Mesothelial cell of epicardium (in vitro differentiated cells): ENCODE results near the gene LMX1A. TPM values are rescaled to one million over a fixed set of nuclear protein-coding genes. Genes with fewer than 3 reads are reported as not detected.

Experiments
- DNase-seq, 2 experiments: peaks; one replicate each; pipeline ENCODE4 v3.0.0; 2021; ENCODE audit warnings: low spot score in 2 of 2; ENCODE audit not compliant: unreplicated experiment in 2 of 2
- H3K27ac Mint-ChIP-seq: 2 replicates; pipeline ENCODE4 v1.8.0; 2021; ENCODE audit warnings: mixed read lengths
- H3K27me3 Mint-ChIP-seq: 2 replicates; pipeline ENCODE4 v1.8.0; 2021; ENCODE audit warnings: low read depth, mixed read lengths
- H3K36me3 Mint-ChIP-seq: 2 replicates; pipeline ENCODE4 v1.8.0; 2021; ENCODE audit warnings: mixed read lengths
- H3K4me1 Mint-ChIP-seq: 2 replicates; pipeline ENCODE4 v1.8.0; 2021; ENCODE audit warnings: mixed read lengths
- H3K4me3 Mint-ChIP-seq: 2 replicates; pipeline ENCODE4 v1.8.0; 2021; ENCODE audit warnings: mild to moderate bottlenecking, moderate library complexity, mixed read lengths
- H3K9me3 Mint-ChIP-seq: 2 replicates; pipeline ENCODE4 v1.8.0; 2021; ENCODE audit warnings: mixed read lengths
- total RNA-seq: library from RNA; stranded (reverse); gene quantifications from 3 replicates; pipeline ENCODE4 v1.2.1, GENCODE V29; 2021
- TF ChIP-seq, protein P1 (sequence below): fragments of 200-600 bp; sonication (generic); IDR thresholded peaks from one replicate; pipeline ENCODE4 v1.5.0; 2021; ENCODE audit warnings: antibody characterized with exemption; ENCODE audit not compliant: unreplicated experiment

The LMX1A gene
- total RNA-seq, 1 donor from 2014 or later, result 0.18 TPM

- H3K36me3 Mint-ChIP-seq, result no peaks in the 10 kb centered on the region
- peaks cover 5% of the 10 kb centered on the region for H3K4me1 Mint-ChIP-seq
- no peaks in the 10 kb centered on the region for H3K9me3 Mint-ChIP-seq
- no peak overlapping the region for H3K4me3 Mint-ChIP-seq
- H3K27ac Mint-ChIP-seq, result no peak overlapping the region
- TF ChIP-seq, protein P1, sequence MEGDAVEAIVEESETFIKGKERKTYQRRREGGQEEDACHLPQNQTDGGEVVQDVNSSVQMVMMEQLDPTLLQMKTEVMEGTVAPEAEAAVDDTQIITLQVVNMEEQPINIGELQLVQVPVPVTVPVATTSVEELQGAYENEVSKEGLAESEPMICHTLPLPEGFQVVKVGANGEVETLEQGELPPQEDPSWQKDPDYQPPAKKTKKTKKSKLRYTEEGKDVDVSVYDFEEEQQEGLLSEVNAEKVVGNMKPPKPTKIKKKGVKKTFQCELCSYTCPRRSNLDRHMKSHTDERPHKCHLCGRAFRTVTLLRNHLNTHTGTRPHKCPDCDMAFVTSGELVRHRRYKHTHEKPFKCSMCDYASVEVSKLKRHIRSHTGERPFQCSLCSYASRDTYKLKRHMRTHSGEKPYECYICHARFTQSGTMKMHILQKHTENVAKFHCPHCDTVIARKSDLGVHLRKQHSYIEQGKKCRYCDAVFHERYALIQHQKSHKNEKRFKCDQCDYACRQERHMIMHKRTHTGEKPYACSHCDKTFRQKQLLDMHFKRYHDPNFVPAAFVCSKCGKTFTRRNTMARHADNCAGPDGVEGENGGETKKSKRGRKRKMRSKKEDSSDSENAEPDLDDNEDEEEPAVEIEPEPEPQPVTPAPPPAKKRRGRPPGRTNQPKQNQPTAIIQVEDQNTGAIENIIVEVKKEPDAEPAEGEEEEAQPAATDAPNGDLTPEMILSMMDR, result no peak
- DNase-seq, result no peak
- peaks cover 16% of the 10 kb centered on the region for H3K27me3 Mint-ChIP-seq
These were observed 187.5 kb downstream of the LMX1A start for GRCh38 chr1:165169028-165169427.

DNA sequence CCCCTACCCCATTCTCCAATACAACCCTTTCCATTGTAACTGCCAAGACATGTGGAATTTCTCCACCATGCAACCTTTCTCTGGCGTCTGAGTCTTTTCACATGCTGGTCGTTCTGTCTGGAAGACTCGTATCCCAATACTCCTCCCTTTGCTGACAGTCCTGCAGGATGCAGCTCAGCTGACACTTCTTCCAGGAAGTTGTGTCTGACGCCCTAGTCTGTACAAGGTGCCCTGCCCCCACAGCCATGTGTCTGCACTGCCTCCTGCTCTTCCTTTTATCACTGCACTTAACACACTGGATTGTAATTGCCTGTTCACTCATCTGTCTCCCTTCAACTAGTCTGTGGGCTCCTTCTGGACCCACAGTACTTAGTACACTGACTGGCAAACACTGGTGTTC lies 188.0 kb downstream of the LMX1A start:
- TF ChIP-seq, protein P1, result no peak
- H3K36me3 Mint-ChIP-seq, result no peaks in the 10 kb centered on the region
- no peak overlapping the region for H3K4me3 Mint-ChIP-seq
- H3K9me3 Mint-ChIP-seq, result no peaks in the 10 kb centered on the region
- DNase-seq, result no peak
- H3K27ac Mint-ChIP-seq, result no peak overlapping the region
- peaks cover 5% of the 10 kb centered on the region for H3K4me1 Mint-ChIP-seq
- peaks cover 16% of the 10 kb centered on the region for H3K27me3 Mint-ChIP-seq

GRCh38 chr1:165162671-165163241 lies 193.8 kb downstream of the LMX1A start:
- Mint-ChIP-seq H3K4me3 (no peak overlapping the region), H3K27me3 (peaks cover 32% of the 10 kb centered on the region), H3K27ac (peak overlapping the region; percentile 69), H3K4me1 (peaks cover 34% of the 10 kb centered on the region), H3K9me3 (no peaks in the 10 kb centered on the region), H3K36me3 (no peaks in the 10 kb centered on the region)
- peak; percentile 37 to 51 for DNase-seq
- TF ChIP-seq, protein P1, result no peak

DNA sequence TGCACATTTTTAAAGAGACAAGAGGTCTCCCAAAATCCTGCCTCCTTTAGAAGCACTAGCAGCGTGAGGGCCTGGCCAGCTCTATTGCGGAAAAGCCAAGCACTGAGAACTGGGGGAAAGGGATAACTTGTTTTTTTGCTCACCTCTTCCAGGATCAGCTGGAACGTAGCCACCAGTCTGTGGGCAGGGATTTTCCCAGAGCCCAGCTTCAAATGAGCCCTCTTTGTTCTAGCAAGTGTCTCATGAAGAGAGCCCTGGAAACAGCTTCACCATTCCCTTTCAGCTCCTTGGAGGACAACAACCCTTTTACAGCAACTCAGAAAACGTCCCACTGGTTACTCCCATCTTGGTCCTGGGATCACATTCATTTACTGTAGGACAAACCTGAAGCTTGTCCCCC lies 195.4 kb downstream of the LMX1A start:
- peaks cover 34% of the 10 kb centered on the region for H3K4me1 Mint-ChIP-seq

GRCh38 chr1:165153182-165153581 lies 203.3 kb downstream of the LMX1A start:
- peaks cover 76% of the 10 kb centered on the region for H3K27me3 Mint-ChIP-seq
- H3K4me3 Mint-ChIP-seq, result no peak overlapping the region
- TF ChIP-seq, protein P1, result no peak

More for the DNA sequence above, 195.4 kb downstream of the LMX1A start:
- no peak for DNase-seq
- TF ChIP-seq, protein P1, result no peak
- Mint-ChIP-seq H3K27ac (no peak overlapping the region), H3K36me3 (no peaks in the 10 kb centered on the region), H3K4me3 (no peak overlapping the region), H3K27me3 (peaks cover 45% of the 10 kb centered on the region), H3K9me3 (peaks cover 3% of the 10 kb centered on the region)

More at GRCh38 chr1:165153182-165153581, 203.3 kb downstream of the LMX1A start:
- Mint-ChIP-seq H3K36me3 (no peaks in the 10 kb centered on the region), H3K9me3 (peaks cover 9% of the 10 kb centered on the region), H3K4me1 (peaks cover 8% of the 10 kb centered on the region), H3K27ac (no peak overlapping the region)
- no peak for DNase-seq
